ENCODE results near the gene NMNAT2.
A peak's percentile ranks its signal among the peaks of the same experiment; 100 is the strongest.

The NMNAT2 gene

DNA sequence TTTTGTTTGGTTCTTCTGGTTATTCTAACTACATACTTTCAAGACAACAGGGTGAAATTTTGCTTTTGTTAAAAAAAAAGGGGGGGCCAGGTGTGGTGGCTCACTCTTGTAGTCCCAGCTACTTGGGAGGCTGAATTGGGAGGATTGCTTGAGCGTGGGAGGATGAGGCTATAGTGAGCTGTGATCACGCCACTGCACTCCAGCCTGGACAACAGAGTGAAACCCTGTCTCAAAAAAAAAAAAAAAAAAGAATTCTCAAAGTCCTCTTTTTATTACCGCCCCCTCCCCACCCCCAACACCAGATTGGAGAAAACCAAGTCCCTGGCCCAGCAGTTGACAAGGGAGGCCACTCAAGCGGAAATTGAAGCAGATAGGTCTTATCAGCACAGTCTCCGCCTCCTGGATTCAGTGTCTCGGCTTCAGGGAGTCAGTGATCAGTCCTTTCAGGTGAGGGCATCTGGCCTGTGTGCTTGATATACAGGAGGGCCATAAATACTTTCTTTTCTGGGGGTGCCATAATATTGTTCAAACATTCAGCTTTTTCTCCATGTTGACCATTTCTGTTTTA is 181.9 kb downstream of the NMNAT2 start:
- DNase-seq (ENCODE audit: low spot score): no peak

DNA sequence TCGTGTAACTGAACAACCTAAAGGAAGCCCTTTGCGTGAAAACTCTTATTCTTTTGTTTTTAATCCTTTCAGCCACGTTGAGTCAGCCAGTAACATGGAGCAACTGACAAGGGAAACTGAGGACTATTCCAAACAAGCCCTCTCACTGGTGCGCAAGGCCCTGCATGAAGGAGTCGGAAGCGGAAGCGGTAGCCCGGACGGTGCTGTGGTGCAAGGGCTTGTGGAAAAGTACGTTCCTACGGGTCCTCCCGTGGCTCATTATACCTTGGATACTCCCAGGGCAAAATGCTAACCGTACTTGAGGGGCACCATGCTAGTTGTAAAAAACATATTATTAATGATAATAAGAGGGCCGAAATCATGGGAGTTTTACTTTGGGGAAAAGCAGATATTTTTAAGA is 182.7 kb downstream of the NMNAT2 start:
- DNase-seq (ENCODE audit: low spot score): no peak

DNA sequence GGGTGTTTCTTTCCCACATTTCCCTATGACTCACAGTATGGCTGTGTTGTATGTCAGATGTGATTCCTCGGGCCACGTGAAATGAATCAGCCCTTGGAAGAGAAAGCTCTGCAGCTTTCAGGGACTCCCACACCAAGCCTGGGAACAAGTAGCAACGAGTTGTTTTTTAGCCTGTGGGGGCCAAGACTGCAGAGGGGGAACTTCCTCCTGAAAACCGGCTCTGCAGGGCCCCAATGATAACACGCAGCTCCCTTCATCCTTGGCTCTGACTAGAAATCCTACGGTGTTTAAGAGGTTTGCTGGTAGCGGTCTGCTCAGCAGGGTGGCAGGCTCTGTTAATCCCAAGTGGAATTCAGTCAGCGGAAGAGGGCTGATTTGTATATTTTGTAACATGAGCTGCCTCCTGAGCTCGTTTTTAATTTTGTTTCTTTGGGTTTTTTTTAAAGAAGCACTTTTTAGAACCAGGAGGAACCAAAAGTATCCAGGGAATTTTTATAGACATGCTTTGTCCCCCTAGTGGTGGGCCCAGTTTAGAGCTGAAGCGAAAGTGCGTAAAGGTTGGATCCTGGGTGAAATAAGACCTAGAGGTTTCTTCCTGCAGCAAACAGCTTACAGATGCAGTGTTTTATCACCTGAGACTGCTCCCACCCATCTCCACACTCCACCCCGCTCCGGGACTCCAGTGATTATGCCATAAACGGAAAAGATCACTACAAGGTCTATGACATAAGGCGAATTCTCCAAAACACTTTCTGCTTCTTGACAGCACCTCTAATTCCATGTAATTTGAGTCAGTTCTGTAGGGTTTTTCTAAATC is 183.3 kb downstream of the NMNAT2 start:
- peak; percentile 79 for DNase-seq (ENCODE audit: low spot score)

DNA sequence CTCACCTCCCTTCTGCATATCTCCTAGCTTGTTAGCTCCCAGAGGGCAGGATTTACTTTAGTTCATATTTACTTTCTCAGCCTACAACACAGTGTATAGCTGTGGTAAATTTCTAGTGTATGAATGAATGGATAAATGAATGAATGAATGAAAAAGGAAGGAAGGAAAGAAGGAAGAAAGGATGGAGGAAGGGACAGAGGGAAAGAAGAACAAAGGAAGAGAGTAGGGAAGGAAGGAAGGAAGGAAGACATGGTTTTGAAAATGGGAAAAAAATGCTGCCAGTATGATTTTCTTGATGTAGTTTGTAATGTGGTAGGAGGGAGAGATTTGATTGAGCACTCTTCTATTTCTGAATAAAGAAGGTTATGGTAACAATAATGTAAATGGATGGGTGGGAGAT is 185.1 kb downstream of the NMNAT2 start:
- no peak for DNase-seq (ENCODE audit: low spot score)

DNA sequence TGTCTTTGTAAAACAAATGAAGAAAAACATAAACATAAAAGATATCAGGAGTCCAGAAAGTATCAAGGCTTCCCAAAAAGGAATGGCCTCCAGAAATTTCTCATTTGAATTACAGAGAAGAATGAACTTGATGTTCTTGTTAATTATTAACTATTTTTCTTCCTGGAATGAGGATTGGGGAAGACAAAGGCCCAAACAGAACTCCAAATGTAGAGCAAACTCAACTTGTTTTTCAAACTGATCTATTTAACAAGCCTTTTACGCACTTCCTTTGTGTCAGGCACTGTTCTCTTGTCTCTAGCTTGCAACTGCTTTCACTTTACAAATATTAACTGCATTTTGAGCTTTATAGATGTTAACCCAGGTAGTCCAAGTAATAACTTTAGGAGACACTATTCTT is 186.6 kb downstream of the NMNAT2 start:
- no peak for DNase-seq (ENCODE audit: low spot score)

DNA sequence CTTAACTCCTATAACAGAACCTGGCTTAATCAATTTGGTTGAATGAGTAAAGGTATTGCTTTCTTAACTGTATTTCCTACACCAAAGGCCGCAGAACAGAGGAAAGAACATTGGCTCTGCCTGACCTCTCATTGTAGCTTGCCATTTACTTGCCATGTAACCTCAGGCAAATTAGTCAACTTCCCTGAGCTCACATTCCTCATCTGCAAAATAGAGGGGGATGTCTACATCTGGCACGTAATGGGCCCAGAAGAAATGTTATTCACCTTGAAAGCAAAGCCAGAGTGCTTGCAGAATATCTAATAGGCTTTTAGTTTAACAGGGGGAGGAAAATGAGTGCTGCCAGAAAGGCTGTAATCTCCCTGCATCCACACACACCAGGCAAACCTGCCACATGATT is 187.8 kb downstream of the NMNAT2 start:
- DNase-seq (ENCODE audit: low spot score): no peak

DNA sequence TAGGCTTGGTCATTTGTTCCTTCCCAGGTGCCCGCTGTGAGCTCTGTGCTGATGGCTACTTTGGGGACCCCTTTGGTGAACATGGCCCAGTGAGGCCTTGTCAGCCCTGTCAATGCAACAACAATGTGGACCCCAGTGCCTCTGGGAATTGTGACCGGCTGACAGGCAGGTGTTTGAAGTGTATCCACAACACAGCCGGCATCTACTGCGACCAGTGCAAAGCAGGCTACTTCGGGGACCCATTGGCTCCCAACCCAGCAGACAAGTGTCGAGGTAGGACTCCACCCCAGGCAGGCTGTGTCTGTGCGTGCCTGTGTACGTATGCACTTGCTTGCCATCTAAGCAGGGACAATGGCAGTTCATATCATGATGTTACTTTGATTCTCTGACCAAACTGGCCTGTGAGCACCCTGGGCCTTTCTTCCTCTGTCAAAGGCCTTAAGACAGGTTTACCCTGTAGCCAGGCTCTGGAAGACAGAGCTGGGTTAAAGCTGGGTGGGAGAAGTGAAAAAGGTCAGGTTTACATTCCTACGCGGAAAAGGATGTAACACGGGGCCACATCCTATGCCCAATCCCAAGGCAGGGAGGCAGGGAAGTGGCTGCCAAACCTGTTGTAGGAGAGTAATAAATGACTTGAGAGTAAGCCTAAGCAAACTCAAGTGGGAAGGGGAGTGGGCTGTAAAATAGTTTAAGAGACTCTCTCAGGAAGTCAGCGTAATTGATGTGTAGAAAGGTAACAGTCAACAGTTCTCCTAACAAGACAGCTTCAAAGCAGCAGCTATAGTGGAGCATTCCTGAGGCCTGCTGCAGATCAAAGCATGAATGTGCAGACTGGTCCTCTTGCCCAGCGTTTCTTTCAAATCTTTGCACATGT is 189.6 kb downstream of the NMNAT2 start:
- no peak for DNase-seq (ENCODE audit: low spot score)

DNA sequence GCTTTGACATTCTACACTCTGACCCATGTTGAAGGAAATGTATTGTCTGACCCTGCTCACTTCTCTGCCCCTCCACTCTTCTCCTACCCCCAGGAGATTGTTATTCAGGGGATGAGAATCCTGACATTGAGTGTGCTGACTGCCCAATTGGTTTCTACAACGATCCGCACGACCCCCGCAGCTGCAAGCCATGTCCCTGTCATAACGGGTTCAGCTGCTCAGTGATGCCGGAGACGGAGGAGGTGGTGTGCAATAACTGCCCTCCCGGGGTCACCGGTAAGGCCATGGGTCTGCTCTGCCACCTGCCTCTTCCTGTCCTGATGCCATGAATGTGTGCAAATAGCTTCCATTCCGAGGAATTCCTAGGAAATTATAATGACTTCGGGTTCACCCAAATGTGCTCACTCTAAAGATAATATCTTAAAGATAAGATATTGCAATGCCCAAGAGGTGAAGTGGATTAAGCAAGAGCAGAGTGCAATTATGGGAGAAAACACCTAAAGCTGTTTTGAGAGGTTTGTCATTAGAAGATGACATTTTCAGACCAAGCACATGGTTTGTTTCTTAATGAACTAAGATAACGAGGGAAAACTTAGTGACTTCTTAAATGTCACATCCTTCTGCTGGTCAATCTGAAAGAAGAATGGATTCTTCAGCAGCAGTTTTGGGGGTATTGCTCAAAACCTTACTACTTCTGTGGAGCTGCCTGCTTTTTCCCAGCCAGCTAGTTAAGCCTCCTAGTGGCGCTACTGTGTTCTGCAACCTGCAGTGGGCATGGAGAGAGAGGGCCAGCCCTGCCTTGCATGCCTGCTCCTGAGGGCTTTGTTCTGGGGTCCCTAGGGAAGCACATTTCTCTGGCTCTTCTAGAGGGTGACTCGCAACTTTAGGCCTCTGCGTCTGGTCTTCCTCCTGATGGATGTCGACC is 190.5 kb downstream of the NMNAT2 start:
- DNase-seq (ENCODE audit: low spot score): no peak

DNA sequence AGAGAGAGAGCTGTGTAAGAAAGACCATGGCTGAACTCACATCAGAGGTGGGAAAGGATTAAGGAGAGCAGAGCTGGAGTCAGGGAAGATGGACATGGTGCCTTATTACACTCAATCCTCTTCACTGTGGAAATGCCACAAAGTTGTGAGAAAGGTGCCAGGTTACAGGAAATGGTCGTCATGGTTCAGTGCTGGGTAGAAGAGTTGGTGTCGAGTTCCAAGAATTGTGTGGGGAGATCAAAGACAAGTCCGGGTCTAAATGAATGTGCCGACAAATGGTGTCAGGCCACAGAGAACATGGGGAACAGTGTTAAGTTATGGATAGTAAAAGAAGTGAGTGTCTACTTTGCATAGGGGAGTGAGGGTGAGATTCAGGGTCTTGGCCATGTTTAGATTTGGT is 191.2 kb downstream of the NMNAT2 start:
- DNase-seq (ENCODE audit: low spot score): no peak

DNA sequence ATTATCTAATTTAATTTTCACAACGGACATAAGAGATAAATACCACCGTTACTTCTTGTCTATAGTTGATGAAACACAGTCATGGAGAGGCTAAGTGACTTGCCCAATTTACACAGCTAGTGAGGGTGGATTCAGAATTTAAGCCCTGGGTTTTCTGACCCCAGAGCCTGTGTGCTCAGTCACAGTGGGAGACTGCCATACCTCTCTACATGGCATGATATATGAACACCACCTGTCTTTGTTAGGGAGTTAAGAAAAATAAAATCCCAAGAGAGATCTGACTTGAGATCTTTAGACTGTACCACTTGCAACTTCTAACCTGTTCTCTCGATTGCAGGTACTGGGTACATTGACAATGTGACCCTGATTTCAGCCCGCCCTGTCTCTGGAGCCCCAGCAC is 191.8 kb downstream of the NMNAT2 start:
- DNase-seq (ENCODE audit: low spot score): no peak

DNA sequence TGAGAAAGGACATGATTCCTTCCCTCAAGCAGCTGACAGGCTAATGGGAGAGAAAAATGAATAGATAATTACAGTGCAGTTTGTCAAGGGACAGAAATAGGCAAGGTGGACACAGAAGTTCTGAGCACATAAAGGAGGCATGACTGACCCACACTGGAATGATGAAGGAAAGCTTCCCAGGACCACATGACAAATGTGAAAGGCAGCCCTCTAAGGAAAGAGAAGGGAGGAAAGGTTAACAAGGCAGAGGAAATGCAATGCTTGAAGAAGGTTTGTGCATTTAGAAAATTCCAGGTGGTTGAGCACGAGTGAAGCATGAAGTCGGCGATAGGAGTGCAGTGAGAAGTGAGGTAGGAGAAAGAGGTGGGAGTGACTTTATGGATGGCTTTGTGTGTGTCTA is 194.7 kb downstream of the NMNAT2 start:
- no peak for DNase-seq (ENCODE audit: low spot score)

DNA sequence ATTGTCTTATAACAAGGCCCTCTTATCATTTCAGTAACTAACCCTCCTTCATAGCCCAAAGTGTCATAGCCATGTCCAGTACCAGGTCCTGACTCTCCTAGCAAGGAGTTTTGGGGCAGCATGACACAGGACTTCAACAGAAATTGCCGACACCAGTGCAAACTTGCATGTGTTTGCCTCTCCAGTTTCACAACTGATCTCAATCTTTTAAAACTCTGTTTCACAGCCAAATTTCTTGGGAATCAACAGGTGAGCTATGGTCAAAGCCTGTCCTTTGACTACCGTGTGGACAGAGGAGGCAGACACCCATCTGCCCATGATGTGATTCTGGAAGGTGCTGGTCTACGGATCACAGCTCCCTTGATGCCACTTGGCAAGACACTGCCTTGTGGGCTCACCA is 195.3 kb downstream of the NMNAT2 start:
- no peak for DNase-seq (ENCODE audit: low spot score)

DNA sequence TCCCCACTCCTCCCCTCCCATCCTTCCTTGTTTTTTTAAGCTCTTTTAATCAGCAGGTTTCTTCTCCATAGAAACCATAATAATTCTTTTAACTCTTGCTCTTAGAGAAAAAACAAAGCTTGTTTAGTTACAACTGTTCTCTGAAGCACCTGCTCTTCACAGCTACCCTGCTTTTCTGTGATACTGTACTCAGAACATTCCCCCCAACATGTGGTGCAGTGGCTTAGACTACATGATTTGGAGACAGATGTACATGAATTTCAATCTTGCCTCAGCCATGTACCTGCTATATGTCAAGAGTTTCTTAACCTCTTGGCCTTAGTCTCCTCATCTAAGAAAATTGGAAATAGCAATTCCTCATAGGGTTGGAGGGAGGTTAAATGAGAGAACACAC is 198.6 kb downstream of the NMNAT2 start:
- no peak for DNase-seq (ENCODE audit: low spot score)

DNA sequence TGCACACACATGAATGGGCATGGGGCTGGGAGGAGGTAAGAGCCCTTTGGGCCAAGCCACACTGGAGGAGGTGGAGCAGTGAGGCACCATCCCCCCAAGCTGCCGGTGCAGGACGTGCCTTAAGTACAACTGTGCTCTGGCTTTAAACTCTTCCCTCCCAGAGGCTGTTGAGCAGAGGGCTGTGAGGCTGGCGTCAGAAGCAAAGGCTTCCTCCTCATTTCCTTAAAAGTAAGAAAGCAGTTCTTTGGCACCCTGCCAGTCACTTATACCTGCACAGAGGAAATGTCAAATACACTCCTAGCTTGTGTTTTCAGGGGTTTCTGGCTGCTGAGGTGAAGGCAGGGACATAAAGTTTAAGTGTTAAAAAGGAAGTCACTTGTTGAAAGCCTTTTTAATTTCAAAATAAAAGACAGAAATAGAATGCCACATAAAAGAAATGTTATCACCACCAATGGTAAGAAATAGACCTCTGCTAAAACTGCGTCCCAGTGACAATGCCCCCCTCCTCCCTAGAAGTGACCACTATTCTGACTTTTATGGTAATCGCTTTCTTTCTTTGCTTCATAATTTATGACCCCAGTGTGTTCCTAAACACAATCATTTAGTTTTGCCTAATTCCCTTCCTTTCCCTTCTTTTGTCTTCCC is 199.1 kb downstream of the NMNAT2 start:
- DNase-seq (ENCODE audit: low spot score): no peak

DNA sequence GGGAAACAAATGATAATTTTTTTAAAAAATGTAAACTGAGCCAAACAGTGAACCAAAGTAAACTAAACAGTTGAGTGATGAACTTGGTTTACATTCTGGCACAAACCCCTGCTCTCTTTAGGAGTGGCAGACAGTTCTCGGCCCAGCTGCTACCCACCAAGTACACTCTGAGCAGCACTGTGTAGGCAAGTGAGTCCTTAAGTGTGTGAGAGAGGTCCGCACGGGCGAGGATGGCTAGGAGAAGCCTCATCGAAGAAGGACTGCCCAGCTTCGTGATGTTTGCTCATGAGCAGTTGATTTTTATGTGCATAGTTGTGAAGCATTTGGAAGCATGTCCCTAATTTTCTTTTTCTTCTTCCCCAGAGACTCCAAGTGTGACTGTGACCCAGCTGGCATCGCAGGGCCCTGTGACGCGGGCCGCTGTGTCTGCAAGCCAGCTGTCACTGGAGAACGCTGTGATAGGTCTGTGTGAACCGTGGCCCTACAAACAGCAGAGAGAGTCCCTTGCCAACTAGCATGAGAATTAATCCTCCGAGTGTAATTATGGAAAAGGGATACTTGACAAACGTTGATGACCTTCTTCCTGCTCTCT is 200.1 kb downstream of the NMNAT2 start:
- no peak for DNase-seq (ENCODE audit: low spot score)

DNA sequence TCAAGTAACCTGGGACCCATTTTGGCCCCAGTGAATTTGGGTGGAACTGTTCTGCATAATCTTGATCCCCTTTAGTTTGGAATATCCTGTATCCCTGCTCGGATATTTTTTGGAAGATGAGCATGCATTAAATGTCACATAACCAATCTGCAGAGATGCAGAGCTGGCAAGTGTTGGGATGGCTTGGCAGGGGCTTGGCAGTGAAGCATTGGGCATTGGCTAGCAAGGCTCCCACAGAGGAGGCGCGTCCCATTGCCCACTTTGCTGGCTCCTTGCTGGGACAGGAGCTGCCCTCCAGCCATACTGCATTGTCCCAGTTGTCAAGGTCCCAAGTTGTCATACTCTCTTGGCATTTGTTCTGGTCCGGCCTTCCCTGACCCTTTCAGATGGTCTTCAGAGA is 202.2 kb downstream of the NMNAT2 start:
- DNase-seq (ENCODE audit: low spot score): no peak

DNA sequence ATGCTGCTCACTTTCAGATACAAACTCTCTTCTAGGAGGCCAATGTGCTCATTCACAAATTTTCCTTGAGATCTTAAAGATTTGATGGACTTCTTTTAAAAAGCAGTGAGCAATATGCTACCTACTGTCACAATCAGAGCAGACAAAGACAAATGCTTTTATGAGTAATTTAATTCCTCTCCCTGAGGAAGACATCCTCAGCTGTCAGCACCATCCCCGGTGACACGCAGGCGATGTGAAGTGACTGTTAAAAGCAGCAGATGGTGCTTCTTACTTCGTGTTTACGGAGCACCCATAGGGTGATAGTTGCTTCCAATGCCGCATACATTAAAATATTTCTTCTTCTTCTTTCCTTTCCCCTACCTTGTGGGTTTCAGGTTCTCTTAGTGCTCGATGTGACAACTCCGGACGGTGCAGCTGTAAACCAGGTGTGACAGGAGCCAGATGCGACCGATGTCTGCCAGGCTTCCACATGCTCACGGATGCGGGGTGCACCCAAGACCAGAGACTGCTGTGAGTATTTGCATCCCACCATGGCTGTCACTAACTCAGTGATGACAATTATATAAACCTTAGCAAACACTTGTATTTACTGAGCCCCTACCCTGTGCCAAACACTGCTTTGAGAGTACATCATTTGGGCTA is 203.0 kb downstream of the NMNAT2 start:
- no peak for DNase-seq (ENCODE audit: low spot score)

DNA sequence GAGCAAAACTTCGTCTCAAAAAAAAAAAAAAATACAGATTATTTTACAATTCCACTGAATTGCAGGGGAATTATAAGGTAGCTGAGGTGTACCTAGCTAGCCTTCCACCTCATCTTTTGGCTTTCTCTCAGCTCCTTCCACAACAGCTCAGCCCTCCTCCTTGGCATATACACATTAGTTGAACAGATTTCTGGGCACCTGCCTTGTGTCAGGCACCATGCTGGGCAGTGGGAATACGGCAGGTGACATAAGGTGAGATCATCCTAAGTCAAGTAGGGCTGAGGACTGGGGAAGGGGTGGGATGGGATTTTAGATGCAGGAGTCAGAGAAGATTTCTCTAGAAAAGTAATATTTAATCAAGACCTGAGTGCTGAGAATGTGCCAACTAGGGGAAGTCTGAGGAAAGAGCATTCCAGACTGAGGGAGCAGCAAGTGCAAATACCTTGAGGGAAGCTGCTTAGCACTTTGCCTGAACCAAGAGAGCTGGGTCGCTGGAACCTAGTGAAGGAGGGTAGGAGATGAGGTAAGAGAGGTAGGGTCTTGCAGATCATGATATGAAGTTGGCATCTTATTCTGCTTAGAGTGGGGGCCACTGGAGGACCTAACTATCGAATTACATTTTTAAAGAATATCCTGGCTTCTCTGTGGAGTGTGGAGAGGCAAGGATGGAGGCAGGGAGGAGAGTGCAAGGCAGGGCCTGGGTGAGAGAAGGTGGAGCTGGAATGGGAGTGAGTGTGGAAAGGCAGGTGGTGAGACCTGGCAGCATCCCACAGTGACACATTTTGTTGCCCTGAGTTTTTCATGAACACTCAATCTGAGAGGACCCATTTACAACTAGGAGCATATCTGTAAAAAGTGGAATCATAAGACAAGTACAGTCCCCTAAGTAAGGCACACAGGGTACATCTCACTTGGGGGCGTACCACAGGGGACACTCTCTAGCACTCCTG is 203.9 kb downstream of the NMNAT2 start:
- DNase-seq (ENCODE audit: low spot score): no peak

DNA sequence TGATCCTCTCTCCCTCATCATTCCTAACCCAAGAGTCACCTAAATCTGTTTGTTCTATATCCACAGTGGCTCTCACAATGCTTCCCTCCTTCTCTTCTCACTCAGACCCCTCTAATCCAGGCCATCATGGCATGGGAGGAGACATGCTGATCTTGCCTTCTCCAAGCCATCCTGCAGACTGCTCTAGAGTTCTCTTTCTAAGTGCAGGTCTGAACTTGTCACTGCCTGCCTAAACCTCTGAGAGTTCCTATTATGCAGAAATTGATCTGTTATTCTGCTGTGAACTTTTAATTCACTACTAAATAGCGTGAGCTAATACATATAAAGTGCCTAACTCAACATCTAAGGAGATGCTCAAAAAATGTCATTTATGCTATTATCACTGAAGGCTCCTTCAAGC is 205.3 kb downstream of the NMNAT2 start:
- no peak for DNase-seq (ENCODE audit: low spot score)

All from left forelimb (tissue), 1 donor.